HEK293T (cell line): Measurements from ENCODE around the gene TIAM1.

Experiments
- FOXA1 ChIP-seq: fragments of 450-650 bp; IDR thresholded peaks from 2 replicates; pipeline ENCODE4 v1.6.1; 2016; ENCODE audit warnings: mild to moderate bottlenecking
- FOXM1 ChIP-seq: fragments of 450-650 bp; IDR thresholded peaks from 2 replicates; pipeline ENCODE4 v1.6.1; 2017; ENCODE audit warnings: mild to moderate bottlenecking, borderline replicate concordance
- SUZ12 ChIP-seq: fragments of 450-650 bp; IDR thresholded peaks from 2 replicates; pipeline ENCODE4 v1.6.1; 2016; ENCODE audit warnings: mild to moderate bottlenecking

DNA sequence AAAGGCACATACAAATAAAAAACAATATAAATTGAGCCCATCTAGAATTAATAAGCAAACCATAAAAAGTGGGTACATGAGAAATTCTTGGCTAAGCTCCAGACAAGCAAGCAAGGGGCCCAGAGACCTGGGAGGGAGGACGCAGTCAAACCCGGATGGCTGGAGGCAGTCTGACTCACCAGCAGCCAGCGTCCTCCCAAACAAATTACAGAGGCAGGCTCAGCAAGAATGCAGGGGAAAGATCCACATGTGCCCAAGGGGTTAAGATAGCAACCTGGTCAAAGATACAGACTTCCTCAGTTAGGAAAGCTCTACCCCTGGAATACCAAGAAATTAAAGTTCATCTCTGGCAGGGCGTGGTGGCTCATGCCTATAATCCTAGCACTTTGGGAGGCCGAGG, 7.4 kb upstream of the TIAM1 start:
- TF ChIP-seq FOXM1 (no peak), SUZ12 (no peak), FOXA1 (no peak)
